ENCODE data around the gene POLR2L.

DNA sequence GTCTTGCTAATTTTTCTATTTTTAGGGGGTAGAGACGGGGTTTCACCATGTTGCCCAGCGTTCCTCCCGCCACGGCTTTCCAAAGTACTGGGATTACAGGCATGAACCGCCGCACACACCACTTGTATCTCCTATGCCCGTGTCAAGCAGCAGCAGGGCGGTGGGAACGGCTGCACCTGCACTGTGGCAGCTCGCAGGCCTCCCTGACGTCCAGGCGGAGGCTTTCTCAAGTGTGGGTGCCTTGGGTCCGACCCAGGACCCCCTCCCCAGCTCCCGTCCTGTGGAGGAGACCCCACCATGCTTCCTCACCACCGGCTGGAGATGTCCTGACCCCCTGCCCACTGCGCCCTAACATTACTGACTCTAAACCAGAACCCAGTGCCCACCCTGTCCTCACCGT is 26.1 kb upstream of the POLR2L start:
- TF ChIP-seq, protein P1, sequence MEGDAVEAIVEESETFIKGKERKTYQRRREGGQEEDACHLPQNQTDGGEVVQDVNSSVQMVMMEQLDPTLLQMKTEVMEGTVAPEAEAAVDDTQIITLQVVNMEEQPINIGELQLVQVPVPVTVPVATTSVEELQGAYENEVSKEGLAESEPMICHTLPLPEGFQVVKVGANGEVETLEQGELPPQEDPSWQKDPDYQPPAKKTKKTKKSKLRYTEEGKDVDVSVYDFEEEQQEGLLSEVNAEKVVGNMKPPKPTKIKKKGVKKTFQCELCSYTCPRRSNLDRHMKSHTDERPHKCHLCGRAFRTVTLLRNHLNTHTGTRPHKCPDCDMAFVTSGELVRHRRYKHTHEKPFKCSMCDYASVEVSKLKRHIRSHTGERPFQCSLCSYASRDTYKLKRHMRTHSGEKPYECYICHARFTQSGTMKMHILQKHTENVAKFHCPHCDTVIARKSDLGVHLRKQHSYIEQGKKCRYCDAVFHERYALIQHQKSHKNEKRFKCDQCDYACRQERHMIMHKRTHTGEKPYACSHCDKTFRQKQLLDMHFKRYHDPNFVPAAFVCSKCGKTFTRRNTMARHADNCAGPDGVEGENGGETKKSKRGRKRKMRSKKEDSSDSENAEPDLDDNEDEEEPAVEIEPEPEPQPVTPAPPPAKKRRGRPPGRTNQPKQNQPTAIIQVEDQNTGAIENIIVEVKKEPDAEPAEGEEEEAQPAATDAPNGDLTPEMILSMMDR (IDR thresholded peaks at IDR 0.05), result no peak
- TF ChIP-seq POLR2A (IDR thresholded peaks at IDR 0.05), result no peak

Data from body of pancreas (tissue), 4 donors.